SK-N-SH (cell line): ENCODE measurements around the gene MACROD1. TPM values are rescaled to one million over a fixed set of nuclear protein-coding genes. Genes with fewer than 3 reads are reported as not detected.

Experiments
- CTCF ChIA-PET: fragments of 300-600, 350-600 bp; formaldehyde crosslinking; extraction: SDS; loops from one replicate; lab custom pipeline; 2021; lab: Yijun Ruan, JAX
- POLR2A ChIA-PET: fragments of 350-600 bp; sonication (Branson Sonifier 250); formaldehyde crosslinking; extraction: SDS; loops from one replicate; lab custom pipeline; 2020; ENCODE audit warnings: antibody characterized with exemption, inconsistent platforms; lab: Yijun Ruan, JAX
- DNase-seq: peaks from one replicate; pipeline ENCODE4 v3.0.0; 2012
- H2AFZ ChIP-seq: fragments of 200-600 bp; sonication (generic); 2 replicates; pipeline ENCODE4 v1.8.1; 2016; ENCODE audit warnings: antibody characterized with exemption, mild to moderate bottlenecking, low read depth
- H3F3A ChIP-seq: fragments of 200-600 bp; sonication (generic); replicated peaks from 2 replicates; pipeline ENCODE3; 2016; ENCODE audit warnings: antibody characterized with exemption, mild to moderate bottlenecking; ENCODE audit not compliant: insufficient read depth
- H3K27ac ChIP-seq, 2 experiments: fragments of 200-500 bp in 1 of 2; fragments of 200-600 bp in 1 of 2; sonication (Bioruptor generic) in 1 of 2; sonication (generic), shearing (Covaris generic) in 1 of 2; 2 replicates each; pipeline versions ENCODE4 v1.5.1 to v1.6.1; 2014 to 2016; ENCODE audit warnings: low read depth in 2 of 2, inconsistent platforms in 1 of 2, low read length in 1 of 2, mild to moderate bottlenecking in 1 of 2, mixed read lengths in 1 of 2
- H3K27me3 ChIP-seq: fragments of 200-600 bp; sonication (generic), shearing (Covaris generic); 2 replicates; pipeline ENCODE4 v1.6.1; 2016; ENCODE audit warnings: mixed run types; ENCODE audit not compliant: insufficient read depth
- H3K36me3 ChIP-seq, 2 experiments: fragments of 200-500 bp in 1 of 2; fragments of 200-600 bp in 1 of 2; sonication (Bioruptor generic) in 1 of 2; sonication (generic) in 1 of 2; replicated peaks in 1 of 2; 2 replicates each; pipeline versions ENCODE3 to v1.5.1; 2014 to 2016; ENCODE audit warnings: low read length in 1 of 2, mild to moderate bottlenecking in 1 of 2; ENCODE audit not compliant: insufficient read depth in 2 of 2, control insufficient read depth in 1 of 2
- H3K4me1 ChIP-seq, 2 experiments: fragments of 200-500 bp in 1 of 2; fragments of 200-600 bp in 1 of 2; sonication (Bioruptor generic) in 1 of 2; sonication (generic), shearing (Covaris generic) in 1 of 2; 2 replicates each; pipeline versions ENCODE4 v1.5.1 to v1.6.1; 2014 to 2016; ENCODE audit warnings: low read depth in 1 of 2, low read length in 1 of 2, mixed run types in 1 of 2; ENCODE audit not compliant: insufficient read depth in 2 of 2, control insufficient read depth in 1 of 2
- H3K4me2 ChIP-seq: fragments of 200-600 bp; sonication (generic), shearing (Covaris generic); 2 replicates; pipeline ENCODE4 v1.6.1; 2017; ENCODE audit warnings: mixed run types
- H3K4me3 ChIP-seq, 2 experiments: fragments of 200-500 bp in 1 of 2; fragments of 200-600 bp in 1 of 2; sonication (Bioruptor generic) in 1 of 2; sonication (generic), shearing (Covaris generic) in 1 of 2; 2 replicates each; pipeline versions ENCODE4 v1.5.1 to v1.8.1; 2014 to 2016; ENCODE audit warnings: low read depth in 2 of 2, inconsistent platforms in 1 of 2, low read length in 1 of 2, mild to moderate bottlenecking in 1 of 2, mixed read lengths in 1 of 2, moderate library complexity in 1 of 2
- H3K79me2 ChIP-seq: fragments of 200-600 bp; sonication (generic); 2 replicates; pipeline ENCODE4 v1.8.1; 2017; ENCODE audit warnings: mild to moderate bottlenecking; ENCODE audit not compliant: insufficient read depth
- H3K9ac ChIP-seq: fragments of 200-600 bp; sonication (generic); 2 replicates; pipeline ENCODE4 v1.6.1; 2017; ENCODE audit warnings: mixed run types
- H3K9me2 ChIP-seq: fragments of 200-600 bp; sonication (generic); 2 replicates; pipeline ENCODE4 v1.6.1; 2017; ENCODE audit warnings: mixed run types
- H3K9me3 ChIP-seq: fragments of 200-600 bp; sonication (generic); 2 replicates; pipeline ENCODE4 v1.6.1; 2017; ENCODE audit warnings: mixed run types, mild to moderate bottlenecking, moderate library complexity
- H4K20me1 ChIP-seq: fragments of 200-600 bp; sonication (generic); 2 replicates; pipeline ENCODE4 v1.6.1; 2017; ENCODE audit warnings: mild to moderate bottlenecking, mixed run types; ENCODE audit not compliant: insufficient read depth
- ELF1 ChIP-seq: IDR thresholded peaks from 2 replicates; pipeline ENCODE4 v1.4.0; 2012
- EP300 ChIP-seq, 2 experiments: IDR thresholded peaks; 2 replicates each; pipeline versions ENCODE4 v1.4.0 to v1.6.1; 2012; ENCODE audit warnings: borderline replicate concordance in 1 of 2, low read depth in 1 of 2, low read length in 1 of 2
- EZH2phosphoT487 ChIP-seq: fragments of 200-600 bp; sonication (generic); IDR thresholded peaks from 2 replicates; pipeline ENCODE4 v1.6.1; 2017; ENCODE audit warnings: low read depth, mixed run types, mild to moderate bottlenecking, antibody characterized with exemption, moderate library complexity, borderline replicate concordance
- GATA2 ChIP-seq: sonication (generic); formaldehyde crosslinking; IDR thresholded peaks from 2 replicates; pipeline ENCODE4 v1.5.0; 2020; ENCODE audit warnings: mild to moderate bottlenecking, missing genetic modification reagents
- JUND ChIP-seq: IDR thresholded peaks from 2 replicates; pipeline ENCODE4 v1.4.0; 2012
- MEF2A ChIP-seq: IDR thresholded peaks from 2 replicates; pipeline ENCODE4 v1.4.0; 2012; ENCODE audit warnings: low read depth, borderline replicate concordance
- NRF1 ChIP-seq: IDR thresholded peaks from 2 replicates; pipeline ENCODE4 v1.6.1; 2012; ENCODE audit warnings: low read depth, mild to moderate bottlenecking, low read length
- RFX5 ChIP-seq: IDR thresholded peaks from 2 replicates; pipeline ENCODE4 v1.6.1; 2012; ENCODE audit warnings: mild to moderate bottlenecking, improper control_type of control experiment, low read length
- SMC3 ChIP-seq: IDR thresholded peaks from 2 replicates; pipeline ENCODE4 v1.6.1; 2012; ENCODE audit warnings: low read depth, low read length, improper control_type of control experiment
- WGBS: methylation state at CpG from one replicate; pipeline ENCODE4 v1.1.6; 2017; ENCODE audit warnings: low lambda C conversion rate; 5-methylcytosine and 5-hydroxymethylcytosine counted together
- polyA plus RNA-seq, 3 experiments: library from polyadenylated mRNA; depleted of rRNA; stranded (reverse); fragments of >200 nt; gene quantifications; 2 replicates each; pipeline ENCODE4 v1.2.3, GENCODE V29; 2012
- TF ChIP-seq, protein P1 (sequence below): fragments of 150-350 bp; IDR thresholded peaks from 2 replicates; pipeline ENCODE4 v1.6.1; 2017; ENCODE audit warnings: antibody characterized with exemption, low read length, low read depth, borderline replicate concordance
- TF ChIP-seq, protein P2 (sequence below): fragments of 150-350 bp; IDR thresholded peaks from 2 replicates; pipeline ENCODE4 v1.6.1; 2016; ENCODE audit warnings: mild to moderate bottlenecking, low read depth, low read length
- TF ChIP-seq, protein P3 (sequence below): IDR thresholded peaks from 2 replicates; pipeline ENCODE4 v1.4.0; 2012; ENCODE audit warnings: low read depth, borderline replicate concordance
- TF ChIP-seq, protein P4 (sequence below): IDR thresholded peaks from 2 replicates; pipeline ENCODE4; 2012

The MACROD1 gene
- polyA plus RNA-seq, 1 of the 3 experiments (the other 2 are of a cell fraction), result 49.1 TPM

DNA sequence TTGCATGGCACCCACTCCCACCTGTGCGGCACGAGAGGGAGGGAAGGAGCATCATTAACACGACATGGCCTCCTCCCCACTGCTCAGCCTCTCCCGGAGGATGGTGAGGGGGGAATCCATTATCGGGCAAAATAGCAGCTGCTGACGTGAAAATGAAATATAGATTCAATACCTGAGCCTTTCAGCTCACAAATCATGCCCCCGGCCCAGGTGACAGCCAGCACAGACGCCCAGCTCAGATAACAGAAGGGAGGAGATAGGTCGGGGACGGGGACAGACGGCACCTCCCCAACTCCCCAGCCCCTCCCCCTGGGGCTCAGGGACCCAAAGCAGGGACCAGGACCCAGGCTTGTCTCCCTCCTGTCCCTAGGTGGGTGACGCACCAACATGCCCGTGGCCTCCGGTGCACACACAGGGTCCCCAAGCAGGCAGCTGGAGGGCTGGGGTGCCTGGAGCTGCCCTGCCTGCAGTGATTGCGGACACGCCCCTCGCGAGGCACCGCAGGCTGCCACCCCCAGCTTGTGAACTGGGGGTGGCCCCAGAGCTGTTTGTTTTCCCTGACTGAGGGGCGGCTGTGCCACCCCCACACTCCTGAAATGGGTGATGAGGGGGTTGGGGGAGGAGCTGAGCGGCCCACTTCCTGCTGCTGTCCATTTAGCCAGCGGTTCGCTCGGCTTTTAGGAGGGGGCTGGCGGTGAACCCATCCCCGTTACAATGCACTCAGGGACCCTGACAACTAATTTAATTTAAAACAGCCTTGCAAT is 98.5 kb downstream of the MACROD1 start (continued):
- TF ChIP-seq EZH2phosphoT487, result no peak
- TF ChIP-seq NRF1, result no peak
- no peak for TF ChIP-seq EP300 (IDR thresholded peaks at IDR 0.05; ENCODE audit: borderline replicate concordance in 1 of 2, low read depth in 1 of 2, low read length in 1 of 2)
- TF ChIP-seq GATA2, result no peak

DNA sequence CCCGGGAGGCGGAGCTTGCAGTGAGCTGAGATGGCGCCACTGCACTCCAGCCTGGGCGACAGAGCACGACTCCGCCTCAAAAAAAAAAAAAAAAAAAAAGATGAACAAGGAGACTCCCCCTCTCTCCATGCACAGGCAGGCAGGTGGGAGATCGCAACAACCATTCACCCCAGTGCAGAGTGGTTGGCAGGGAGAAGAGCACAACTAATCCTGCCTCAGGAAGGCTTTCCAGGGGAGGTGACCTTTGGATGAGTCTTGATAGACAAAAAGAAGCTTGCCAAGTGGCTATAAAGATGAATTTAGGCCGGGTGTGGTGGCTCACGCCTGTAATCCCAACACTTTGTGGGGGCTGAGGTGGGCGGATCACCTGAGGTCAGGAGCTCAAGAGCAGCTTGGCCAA is 100.2 kb downstream of the MACROD1 start:
- ChIA-PET CTCF (no interaction called here), POLR2A (no interaction called here)
- TF ChIP-seq JUND, result no peak
- no peak for TF ChIP-seq ELF1
- TF ChIP-seq RFX5, result no peak
- TF ChIP-seq, protein P1, sequence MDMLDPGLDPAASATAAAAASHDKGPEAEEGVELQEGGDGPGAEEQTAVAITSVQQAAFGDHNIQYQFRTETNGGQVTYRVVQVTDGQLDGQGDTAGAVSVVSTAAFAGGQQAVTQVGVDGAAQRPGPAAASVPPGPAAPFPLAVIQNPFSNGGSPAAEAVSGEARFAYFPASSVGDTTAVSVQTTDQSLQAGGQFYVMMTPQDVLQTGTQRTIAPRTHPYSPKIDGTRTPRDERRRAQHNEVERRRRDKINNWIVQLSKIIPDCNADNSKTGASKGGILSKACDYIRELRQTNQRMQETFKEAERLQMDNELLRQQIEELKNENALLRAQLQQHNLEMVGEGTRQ, result no peak
- TF ChIP-seq MEF2A, result no peak
- TF ChIP-seq SMC3, result no peak
- TF ChIP-seq, protein P2, sequence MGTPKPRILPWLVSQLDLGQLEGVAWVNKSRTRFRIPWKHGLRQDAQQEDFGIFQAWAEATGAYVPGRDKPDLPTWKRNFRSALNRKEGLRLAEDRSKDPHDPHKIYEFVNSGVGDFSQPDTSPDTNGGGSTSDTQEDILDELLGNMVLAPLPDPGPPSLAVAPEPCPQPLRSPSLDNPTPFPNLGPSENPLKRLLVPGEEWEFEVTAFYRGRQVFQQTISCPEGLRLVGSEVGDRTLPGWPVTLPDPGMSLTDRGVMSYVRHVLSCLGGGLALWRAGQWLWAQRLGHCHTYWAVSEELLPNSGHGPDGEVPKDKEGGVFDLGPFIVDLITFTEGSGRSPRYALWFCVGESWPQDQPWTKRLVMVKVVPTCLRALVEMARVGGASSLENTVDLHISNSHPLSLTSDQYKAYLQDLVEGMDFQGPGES, result no peak

DNA sequence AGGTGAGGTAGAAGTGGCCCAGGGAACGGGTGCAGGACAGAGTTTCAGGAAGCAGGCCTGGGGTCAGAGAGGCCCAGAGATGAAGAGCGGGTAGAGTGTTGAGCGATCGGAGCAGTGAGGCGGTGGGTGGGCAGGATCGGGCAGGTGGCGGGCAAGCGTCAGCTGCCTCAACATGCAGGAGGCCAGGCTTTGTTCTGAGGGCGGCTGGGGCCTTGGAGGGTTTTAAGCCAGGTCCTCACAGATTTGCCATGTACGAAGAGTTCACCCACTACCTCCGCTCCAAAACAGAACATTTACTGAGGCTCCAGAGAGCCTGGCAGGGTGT is 100.8 kb downstream of the MACROD1 start:
- Histone ChIP-seq H3K79me2 (no peaks in the 10 kb centered on the region), H3F3A (no peaks in the 10 kb centered on the region), H4K20me1 (no peaks in the 10 kb centered on the region), H3K4me1 (peaks cover 0 to 86% of the 10 kb centered on the region in 2 experiments; a peak in 3 of 4 replicates), H3K4me3 (no peak overlapping the region), H2AFZ (no peak overlapping the region), H3K4me2 (no peak overlapping the region), H3K36me3 (no peaks in the 10 kb centered on the region), H3K27me3 (no peaks in the 10 kb centered on the region), H3K27ac (peak overlapping the region in 1 of 2 experiments; percentile 98; a peak in 1 of 4 replicates), H3K9me3 (no peaks in the 10 kb centered on the region), H3K9me2 (no peaks in the 10 kb centered on the region), H3K9ac (no peak overlapping the region)
- DNase-seq, result no peak
- ChIA-PET CTCF (no interaction called here), POLR2A (no interaction called here)
- WGBS, result 92% methylated on average over 8 of the region's 11 CpGs
- TF ChIP-seq, protein P3, sequence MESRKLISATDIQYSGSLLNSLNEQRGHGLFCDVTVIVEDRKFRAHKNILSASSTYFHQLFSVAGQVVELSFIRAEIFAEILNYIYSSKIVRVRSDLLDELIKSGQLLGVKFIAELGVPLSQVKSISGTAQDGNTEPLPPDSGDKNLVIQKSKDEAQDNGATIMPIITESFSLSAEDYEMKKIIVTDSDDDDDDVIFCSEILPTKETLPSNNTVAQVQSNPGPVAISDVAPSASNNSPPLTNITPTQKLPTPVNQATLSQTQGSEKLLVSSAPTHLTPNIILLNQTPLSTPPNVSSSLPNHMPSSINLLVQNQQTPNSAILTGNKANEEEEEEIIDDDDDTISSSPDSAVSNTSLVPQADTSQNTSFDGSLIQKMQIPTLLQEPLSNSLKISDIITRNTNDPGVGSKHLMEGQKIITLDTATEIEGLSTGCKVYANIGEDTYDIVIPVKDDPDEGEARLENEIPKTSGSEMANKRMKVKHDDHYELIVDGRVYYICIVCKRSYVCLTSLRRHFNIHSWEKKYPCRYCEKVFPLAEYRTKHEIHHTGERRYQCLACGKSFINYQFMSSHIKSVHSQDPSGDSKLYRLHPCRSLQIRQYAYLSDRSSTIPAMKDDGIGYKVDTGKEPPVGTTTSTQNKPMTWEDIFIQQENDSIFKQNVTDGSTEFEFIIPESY, result no peak
- TF ChIP-seq JUND (no peak), GATA2 (no peak), SMC3 (no peak)
- TF ChIP-seq, protein P4, sequence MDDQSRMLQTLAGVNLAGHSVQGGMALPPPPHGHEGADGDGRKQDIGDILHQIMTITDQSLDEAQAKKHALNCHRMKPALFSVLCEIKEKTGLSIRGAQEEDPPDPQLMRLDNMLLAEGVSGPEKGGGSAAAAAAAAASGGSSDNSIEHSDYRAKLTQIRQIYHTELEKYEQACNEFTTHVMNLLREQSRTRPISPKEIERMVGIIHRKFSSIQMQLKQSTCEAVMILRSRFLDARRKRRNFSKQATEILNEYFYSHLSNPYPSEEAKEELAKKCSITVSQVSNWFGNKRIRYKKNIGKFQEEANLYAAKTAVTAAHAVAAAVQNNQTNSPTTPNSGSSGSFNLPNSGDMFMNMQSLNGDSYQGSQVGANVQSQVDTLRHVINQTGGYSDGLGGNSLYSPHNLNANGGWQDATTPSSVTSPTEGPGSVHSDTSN, result no peak

More for the DNA sequence above, 100.2 kb downstream of the MACROD1 start:
- WGBS, result 97% methylated on average over 10 of the region's 10 CpGs
- Histone ChIP-seq H3K9ac (no peak overlapping the region), H3K9me2 (no peaks in the 10 kb centered on the region), H3K36me3 (no peaks in the 10 kb centered on the region), H3K4me2 (no peak overlapping the region), H3K27me3 (no peaks in the 10 kb centered on the region), H3K79me2 (no peaks in the 10 kb centered on the region), H3K27ac (no peak overlapping the region; a peak in 1 of 4 replicates), H3K4me3 (no peak overlapping the region), H2AFZ (no peak overlapping the region), H3F3A (no peaks in the 10 kb centered on the region), H3K9me3 (no peaks in the 10 kb centered on the region), H4K20me1 (no peaks in the 10 kb centered on the region), H3K4me1 (peaks cover 0 to 84% of the 10 kb centered on the region in 2 experiments; a peak in 2 of 4 replicates)
- no peak for DNase-seq
